GM12865 (cell line): Measurements from ENCODE around the gene TRIM5.
A peak's percentile ranks its signal among the peaks of the same experiment; 100 is the strongest.

Source experiments
- DNase-seq: peaks from one replicate; pipeline ENCODE4 v3.0.0; 2010; ENCODE audit warnings: low read depth
- H3K4me3 ChIP-seq: 2 replicates; pipeline ENCODE4 v1.5.1; 2011; ENCODE audit warnings: mild to moderate bottlenecking, low read depth, low read length, control low read depth
- CTCF ChIP-seq: IDR thresholded peaks from 2 replicates; pipeline ENCODE4 v1.5.1; 2011; ENCODE audit warnings: low read length, control low read depth, low read depth, inconsistent platforms; ENCODE audit not compliant: insufficient read depth; ENCODE audit errors: missing control alignments

Gene TRIM5

GRCh38 chr11:5643585-5643984 lies 41.3 kb downstream of the TRIM5 start:
- TF ChIP-seq CTCF, result no peak
- DNase-seq, result no peak
- no peak overlapping the region for H3K4me3 ChIP-seq

DNA sequence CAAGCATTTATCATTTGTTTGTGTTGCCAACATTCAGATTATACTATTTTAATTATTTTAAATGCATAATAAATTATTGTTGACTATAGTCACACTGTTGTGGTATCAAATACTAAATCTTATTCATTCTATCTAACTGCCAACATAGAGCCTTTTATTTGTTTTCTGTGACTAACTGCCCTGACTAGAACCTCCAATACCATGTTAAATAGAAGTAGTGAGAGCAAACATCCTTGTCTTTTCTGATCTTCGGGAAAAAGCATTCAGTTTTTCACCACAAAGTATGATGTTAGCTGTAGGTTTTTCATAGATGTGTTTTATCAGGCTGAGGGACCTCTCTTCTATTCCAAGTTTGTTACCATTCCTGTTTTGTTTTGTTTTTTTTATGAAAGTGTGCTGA lies 44.9 kb downstream of the TRIM5 start:
- TF ChIP-seq CTCF, result no peak
- H3K4me3 ChIP-seq, result no peak overlapping the region
- no peak for DNase-seq

GRCh38 chr11:5631969-5632635 lies 52.8 kb downstream of the TRIM5 start:
- DNase-seq, result peak; percentile 85
- TF ChIP-seq CTCF, result no peak
- peak overlapping the region; percentile 30 for H3K4me3 ChIP-seq

DNA sequence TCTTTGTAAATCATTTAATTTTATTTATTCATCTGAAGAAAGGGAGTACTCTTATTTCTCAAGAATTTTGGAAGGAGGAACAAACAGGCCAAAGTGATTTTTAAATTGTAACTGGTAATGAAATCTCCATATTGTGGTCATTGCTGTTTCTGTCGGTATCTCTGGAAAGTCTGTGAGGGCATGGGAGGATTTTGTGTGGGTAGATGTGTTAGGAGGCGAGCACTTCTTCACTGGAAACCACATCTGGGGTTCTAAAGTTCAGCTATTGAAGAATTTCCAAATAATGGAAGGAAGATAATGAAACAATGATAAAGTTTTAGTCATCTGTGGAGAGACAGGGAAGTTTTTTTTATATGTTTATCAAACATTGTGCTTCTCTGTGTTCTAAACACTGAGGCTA lies 53.5 kb downstream of the TRIM5 start:
- TF ChIP-seq CTCF, result no peak
- H3K4me3 ChIP-seq, result peak overlapping the region; percentile 30
- DNase-seq, result peak; percentile 9

DNA sequence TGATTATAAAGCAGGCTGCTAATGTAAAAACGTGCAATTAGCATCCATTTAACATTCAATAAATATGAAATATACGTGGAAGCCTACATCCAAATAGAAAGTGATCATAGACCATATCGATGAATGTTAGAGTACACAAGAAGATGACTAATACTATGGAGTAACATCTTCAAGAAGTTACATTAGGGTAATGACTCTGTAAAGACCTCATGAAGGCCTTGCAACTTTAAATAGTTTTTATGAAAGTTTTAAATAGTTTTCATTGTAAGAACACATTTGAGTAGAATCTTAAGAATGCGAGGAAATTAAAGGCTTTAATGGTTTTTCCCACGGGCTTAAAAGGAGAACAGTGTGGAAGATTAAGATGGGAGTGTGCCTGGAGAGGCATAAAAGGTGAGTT lies 58.7 kb downstream of the TRIM5 start:
- no peak for DNase-seq
- H3K4me3 ChIP-seq, result no peak overlapping the region
- TF ChIP-seq CTCF, result no peak

DNA sequence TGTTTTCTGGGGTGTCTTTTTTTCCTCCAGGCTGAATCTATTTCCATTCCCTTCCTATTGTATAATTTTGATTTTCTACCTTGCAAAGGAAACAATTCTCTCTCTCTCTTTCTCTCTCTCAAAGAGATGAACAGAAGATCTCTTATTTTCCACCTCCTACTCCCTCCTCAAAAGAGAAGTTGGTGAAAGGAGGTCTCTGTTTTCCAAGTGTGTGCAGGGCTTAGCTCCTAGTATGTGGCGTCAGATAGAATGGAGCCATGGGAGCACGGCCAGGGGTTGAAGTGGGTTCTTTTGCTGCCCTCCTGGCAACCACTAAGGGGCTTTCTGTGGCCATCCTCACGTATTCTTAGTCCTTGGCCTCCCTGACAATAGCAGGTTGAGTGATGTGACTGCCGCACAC lies 59.6 kb downstream of the TRIM5 start:
- H3K4me3 ChIP-seq, result peak overlapping the region; percentile 55
- TF ChIP-seq CTCF, result no peak
- DNase-seq, result peak; percentile 23
